DMS114 treated with DMSO at 0.1 percent for 48 hours (cell line): ENCODE data around the gene MYD88.

ENCODE experiments used
- DNase-seq: peaks from one replicate; lab custom pipeline; 2025; ENCODE audit not compliant: unreplicated experiment; lab: John Stamatoyannopoulos, UW

Gene MYD88

GRCh38 chr3:38163841-38164642, 25.6 kb downstream of the MYD88 start:
- no peak for DNase-seq

- no peak for DNase-seq
Measured at GRCh38 chr3:38164643-38164951, 26.1 kb downstream of the MYD88 start.

GRCh38 chr3:38164952-38165721, 26.7 kb downstream of the MYD88 start, which contains the start of gene OXSR1:
Gene OXSR1 (plus strand): TSS chr3:38165537. CDS start chr3:38165877, 340 bp downstream.
- DNase-seq: peak; percentile 99

GRCh38 chr3:38165722-38166387, 27.4 kb downstream of the MYD88 start:
- DNase-seq: no peak

- no peak for DNase-seq
Measured at GRCh38 chr3:38167591-38167990, 29.1 kb downstream of the MYD88 start.

GRCh38 chr3:38168151-38169026, 29.9 kb downstream of the MYD88 start:
- DNase-seq: no peak

GRCh38 chr3:38169027-38169317, 30.5 kb downstream of the MYD88 start:
- DNase-seq: no peak

GRCh38 chr3:38170722-38171121, 32.3 kb downstream of the MYD88 start:
- no peak for DNase-seq

- DNase-seq: no peak
Measured at GRCh38 chr3:38171622-38172021, 33.2 kb downstream of the MYD88 start.

- DNase-seq: no peak
Measured at GRCh38 chr3:38173834-38174418, 35.5 kb downstream of the MYD88 start.

GRCh38 chr3:38177181-38177580, 38.7 kb downstream of the MYD88 start:
- DNase-seq: no peak

GRCh38 chr3:38186781-38187180, 48.3 kb downstream of the MYD88 start:
- DNase-seq: no peak

GRCh38 chr3:38190481-38190881, 52.0 kb downstream of the MYD88 start:
- no peak for DNase-seq
